HG03571 (cell line): ENCODE data around the gene RNASE12.
"Not testable (repeated sequence)": the region's sequence is repeated elsewhere in the genome, so short reads cannot be mapped to it uniquely, and the experiment has no call there.

ENCODE experiments used
- ATAC-seq: cut with Tn5 transposase; IDR thresholded peaks from one replicate; pipeline ENCODE4 v1.9.1; 2021; ENCODE audit not compliant: unreplicated experiment

RNASE12 gene

DNA sequence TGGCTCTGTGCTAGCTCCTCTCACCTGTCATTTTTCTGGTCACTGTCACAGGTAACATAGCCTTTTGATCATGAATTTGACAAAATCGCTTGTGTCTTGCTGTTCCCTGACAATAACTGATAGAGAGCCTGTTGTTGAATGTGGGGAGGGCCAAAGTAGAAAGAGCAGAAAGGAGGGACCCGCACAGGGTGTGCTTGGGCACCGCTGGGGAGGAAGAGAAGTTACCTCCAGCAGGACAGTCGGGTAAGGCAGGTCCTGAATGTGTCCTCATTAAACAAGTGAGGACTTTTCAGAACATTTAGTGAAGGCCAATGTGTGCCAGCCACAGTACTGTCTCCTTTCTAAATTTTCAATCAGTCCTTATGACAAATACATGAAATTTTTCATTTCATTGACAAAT lies at the start of gene RNASE12:
Gene RNASE12 (minus strand): TSS at position 142 of the 400 bp plus-strand sequence. CDS start 653 bp downstream, outside the sequence.
- ATAC-seq = no peak

- no peak for ATAC-seq
Measured at GRCh38 chr14:20632831-20633691, 41.9 kb upstream of the RNASE12 start.

GRCh38 chr14:20632448-20632830 lies 41.3 kb upstream of the RNASE12 start:
- no peak for ATAC-seq

DNA sequence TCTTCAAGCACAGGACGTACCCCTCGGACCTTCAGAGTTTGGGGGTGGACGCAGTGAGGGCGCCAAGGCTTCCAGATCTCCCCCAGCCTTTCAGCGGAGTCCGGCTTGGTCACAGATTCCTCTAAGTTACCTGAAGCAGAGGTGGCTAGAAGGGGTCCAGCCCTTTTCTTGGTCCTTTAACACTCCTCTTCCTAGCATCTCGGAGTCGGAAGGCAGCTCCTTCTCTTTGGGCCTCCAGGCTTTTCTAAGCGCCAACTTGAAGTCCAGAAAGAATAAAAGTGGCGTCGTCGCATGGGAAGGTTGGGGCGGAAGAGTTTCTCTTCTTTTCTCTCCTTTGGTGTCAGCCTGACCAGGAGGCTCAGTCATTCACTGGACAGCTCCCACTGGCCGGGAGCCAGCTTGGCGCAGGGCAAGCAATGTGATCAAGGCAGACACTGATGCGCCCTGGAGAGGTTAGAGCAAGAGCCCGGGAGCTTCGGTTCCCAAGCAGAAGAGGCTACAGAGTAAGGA lies 40.8 kb upstream of the RNASE12 start:
- ATAC-seq = no peak

DNA sequence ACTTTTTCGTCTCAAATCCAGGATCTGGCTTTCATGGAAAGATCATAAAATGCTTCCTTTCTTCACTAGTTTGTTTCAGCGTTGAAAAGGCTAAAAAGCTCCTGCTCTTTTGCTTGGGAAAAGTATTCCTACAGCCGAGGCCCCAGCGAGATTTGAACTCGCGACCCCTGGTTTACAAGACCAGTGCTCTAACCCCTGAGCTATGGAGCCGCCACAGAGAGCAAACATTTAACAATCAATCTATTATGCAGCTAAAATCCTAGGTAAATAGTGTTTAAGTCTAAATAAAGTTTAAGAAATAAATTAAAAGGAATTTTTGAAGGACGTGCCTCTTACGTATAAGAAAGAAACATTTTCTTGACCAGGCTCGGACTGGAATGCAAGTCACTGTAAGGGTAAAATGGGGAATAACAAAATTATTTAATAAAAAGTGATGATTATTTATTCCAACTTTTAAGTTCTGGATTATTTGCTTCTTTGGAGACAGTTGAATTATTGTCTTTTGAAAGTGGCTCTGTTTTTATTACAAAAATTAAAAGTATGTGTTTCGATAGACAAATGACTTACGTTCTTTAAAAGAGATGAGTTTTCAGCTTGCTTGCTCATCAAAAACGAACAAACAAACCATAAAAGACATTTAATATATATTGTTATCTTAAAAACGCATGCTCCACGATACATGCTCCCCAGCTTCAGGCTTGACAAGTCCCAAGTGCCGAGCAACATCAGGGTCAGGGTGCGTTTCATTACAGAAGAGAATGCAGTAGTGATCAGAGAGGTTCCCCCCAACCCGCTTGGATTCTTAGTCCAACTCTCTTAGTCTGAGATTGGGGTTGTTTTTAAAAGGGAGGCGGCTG lies 40.1 kb upstream of the RNASE12 start:
- no peak for ATAC-seq

GRCh38 chr14:20630340-20631022 lies 39.3 kb upstream of the RNASE12 start:
- ATAC-seq = no peak

GRCh38 chr14:20628063-20628854 lies 37.1 kb upstream of the RNASE12 start:
- no peak for ATAC-seq

DNA sequence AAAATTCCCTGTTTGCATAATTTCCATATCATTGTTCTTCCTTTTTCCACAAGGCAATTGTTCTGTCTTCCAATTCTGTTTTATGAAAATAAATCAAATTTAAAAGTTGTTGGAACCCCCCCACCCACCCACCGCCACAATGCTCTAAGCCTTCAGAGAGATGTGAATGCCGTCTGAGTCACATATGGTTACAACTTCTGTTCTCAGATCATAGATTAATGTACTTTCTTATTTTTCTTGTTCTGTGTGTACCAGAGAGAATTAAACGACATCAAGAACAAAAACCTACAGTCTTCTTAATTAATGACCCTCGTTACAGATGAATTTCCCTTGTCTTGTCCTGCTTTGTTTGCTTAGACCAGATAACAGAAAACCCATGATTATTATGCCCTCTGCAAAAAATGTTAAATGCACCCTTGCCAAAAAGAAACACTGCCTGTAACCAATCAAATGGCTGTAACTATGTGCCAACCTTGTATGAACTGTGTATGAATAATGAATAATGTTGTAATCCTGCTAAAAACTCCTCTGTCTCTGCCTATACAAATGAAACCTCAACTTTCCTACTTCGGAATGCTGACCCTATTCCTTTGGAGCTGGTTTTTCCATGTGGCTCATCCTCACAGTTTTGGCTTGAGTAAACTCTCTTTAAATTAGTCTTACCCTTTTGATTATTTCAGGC lies 36.3 kb upstream of the RNASE12 start:
- no peak for ATAC-seq

GRCh38 chr14:20626274-20626673 lies 35.1 kb upstream of the RNASE12 start:
- no peak for ATAC-seq

DNA sequence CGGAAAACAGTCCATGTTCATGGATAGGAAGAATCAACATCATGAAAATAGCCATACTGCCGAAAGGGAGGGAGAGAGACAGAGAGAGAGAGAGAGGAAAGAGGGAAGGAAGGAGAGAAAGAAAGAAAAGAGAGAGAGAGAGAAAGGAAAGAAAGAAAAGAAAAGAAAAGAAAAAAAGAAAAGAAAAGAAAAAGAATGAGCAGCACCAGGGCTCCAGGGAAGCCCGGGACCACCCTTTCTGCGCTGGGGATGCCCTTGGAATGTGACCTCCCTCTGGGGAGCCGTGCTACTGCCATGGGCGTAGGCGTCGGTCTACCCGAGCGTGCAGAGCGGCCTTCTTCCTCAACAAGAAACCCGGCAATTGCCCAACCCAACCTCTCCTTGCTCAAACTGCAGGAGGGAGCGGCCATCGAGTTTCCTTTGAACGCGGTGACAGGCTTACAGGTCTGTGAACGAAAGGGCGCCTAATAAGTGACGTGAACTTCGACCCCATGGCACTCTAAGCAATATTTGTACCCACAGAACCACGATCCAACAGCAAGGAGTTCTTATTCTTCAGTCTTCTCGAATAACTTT lies 33.4 kb upstream of the RNASE12 start:
- no peak for ATAC-seq

DNA sequence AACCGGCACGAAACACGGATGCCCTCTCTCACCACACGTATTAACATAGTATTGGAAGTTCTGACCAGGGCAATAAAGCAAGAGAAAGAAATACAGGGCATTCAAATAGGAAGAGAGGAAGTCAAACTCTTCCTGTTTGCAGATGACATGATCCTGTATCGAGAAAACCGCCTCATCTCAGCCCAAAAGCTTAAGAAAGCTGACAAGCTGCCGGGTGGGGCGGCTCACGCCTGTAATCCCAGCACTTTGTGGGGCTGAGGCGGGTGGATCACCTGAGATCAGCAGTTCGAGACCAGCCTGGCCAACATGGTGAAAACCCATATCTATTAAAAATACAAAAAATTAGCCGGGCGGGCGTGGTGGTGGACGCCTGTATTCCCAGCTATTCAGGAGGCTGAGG lies 32.6 kb upstream of the RNASE12 start:
- no peak for ATAC-seq

GRCh38 chr14:20622816-20623291 lies 31.7 kb upstream of the RNASE12 start:
- no peak for ATAC-seq

- no peak for ATAC-seq
Measured at GRCh38 chr14:20620798-20621478, 29.8 kb upstream of the RNASE12 start.

DNA sequence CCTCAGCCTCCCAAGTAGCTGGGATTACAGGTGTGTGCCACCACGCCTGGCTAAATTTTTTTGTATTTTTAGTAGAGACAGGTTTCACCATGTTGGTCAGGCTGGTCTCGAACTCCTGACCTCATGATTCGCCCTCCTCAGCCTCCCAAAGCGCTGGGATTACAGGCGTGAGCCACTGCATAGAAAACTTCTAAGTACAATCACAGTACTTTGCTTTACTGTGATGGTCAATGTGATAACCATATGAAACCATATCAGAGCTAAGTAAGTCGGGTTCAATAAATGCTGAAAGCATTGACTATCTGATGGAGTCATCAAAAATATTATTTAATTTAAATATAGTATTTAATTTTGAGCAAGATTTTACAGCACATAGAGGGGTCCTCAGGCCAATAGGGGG lies 28.5 kb upstream of the RNASE12 start:
- ATAC-seq = not testable (repeated sequence)

DNA sequence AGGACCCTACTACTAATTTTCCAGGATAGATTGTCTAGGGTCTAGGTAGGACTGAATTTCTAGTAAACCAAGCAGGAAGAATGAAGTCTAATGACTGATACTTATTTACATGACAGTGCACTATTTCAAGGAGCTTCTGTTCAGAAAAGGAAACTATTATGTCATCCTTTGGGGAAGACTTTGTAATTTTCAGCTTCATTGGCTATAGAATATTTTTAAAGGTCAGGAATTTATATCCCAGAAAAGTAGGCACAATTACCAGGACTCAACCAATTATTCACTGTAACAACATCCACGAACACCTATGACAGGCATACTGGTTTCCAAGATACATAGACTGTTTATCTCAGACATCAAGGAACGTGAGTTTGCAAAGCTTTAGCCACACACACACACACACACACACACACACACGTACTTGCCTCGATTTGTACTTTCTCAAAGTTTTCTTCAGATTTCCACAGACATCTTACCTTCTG lies 27.1 kb upstream of the RNASE12 start:
- ATAC-seq = no peak

DNA sequence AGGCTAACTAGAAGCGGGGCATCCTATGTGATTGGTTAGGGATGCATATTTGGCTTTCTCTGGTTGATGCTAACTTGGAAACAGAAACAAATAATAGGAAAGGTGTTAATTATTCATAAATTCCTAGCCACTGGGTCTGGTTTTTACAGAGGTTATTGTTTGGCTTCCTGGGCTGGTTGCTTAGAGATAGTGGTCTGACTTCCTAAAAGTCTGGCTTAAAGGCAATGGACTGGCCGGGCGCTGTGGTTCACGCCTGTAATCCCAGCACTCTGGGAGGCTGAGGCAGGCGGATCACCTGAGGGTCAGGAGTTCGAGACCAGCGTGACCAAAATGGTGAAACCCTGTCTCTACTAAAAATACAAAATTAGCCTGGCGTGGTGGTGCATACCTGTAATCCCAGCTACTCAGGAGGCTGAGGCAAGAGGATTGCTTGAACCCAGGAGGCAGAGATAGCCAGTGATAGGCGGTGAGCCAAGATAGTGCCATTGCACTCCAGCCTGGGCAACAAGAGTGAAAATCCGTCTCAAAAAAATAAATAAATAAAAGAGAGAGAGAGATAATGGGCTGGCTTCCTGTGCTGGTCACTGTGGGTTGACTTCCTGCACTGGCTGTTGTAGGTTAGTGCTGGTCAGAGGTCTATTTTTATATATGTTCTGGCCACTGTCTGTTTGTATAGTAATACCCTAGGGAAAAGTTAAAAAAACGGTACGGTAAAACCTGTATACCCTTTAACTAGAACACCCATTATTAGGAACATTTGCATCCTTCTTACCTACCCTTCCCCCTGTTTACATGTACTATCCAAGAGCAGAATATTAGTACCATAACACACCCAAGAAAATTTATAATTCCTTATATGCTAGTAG lies 26.2 kb upstream of the RNASE12 start:
- ATAC-seq = peak; percentile 38

GRCh38 chr14:20615996-20616395 lies 24.8 kb upstream of the RNASE12 start:
- ATAC-seq = no peak
